NCI-H128 (cell line): ENCODE measurements around the gene FXYD3.

ENCODE experiments used
- DNase-seq: peaks from one replicate; lab custom pipeline; 2025; ENCODE audit not compliant: unreplicated experiment; lab: John Stamatoyannopoulos, UW

The FXYD3 gene

GRCh38 chr19:35157431-35157830, 41.8 kb downstream of the FXYD3 start:
- no peak for DNase-seq

DNA sequence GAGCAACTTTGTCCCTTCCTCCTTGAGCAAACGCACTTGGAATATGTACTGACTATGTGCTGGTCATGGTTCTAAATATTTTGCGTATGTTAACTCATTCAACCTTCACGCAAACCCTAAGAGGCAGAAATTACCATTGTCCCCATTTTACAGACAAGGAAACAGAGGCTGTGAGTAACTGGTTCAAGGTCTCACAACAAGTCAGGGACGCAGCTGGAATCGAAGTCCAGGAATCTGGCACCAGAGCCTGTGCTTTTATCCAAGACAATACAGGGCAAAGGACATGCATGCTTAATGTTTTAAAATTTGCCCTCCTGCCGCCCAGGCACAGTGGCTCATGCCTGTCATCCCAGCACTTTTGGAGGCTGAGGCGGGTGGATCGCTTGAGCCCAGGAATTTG, 44.0 kb downstream of the FXYD3 start:
- DNase-seq: no peak

DNA sequence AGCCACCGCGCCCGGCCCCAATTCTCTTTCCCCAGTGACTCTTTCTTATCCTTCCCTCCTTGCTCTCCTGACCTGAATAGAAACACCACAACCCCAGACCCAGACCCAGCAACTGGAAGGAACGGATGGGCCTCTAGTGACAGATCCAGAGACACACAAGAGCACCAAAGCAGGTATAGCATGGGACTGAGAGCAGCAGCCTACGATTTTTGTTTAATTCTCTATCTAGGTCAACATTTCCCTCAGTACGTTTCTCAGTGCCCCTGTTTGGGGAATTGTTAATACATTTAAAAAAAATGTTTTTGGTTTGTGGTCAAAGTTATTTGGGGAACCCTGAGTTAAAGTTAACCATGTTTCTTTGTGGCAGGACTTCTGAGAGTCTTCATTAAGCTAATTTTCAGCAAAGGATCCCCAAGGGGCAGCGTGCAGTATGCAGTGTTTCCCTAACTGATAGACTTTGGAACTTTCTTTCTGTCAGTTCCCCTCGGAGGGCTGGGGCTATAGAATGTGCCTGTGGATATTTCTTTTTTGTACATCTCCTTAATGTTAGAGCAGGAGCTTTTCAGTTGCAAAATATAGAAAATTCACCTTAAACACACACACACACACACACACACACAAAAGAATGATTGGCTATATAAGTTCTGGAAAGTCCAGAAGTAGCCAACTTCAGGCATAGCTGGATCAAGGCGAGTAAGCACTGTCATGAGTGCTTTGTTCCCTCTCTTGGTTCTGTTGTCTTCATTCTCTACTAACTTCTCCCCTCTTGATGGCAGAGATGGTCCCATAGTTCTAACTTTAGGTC, 45.2 kb downstream of the FXYD3 start:
- no peak for DNase-seq

DNA sequence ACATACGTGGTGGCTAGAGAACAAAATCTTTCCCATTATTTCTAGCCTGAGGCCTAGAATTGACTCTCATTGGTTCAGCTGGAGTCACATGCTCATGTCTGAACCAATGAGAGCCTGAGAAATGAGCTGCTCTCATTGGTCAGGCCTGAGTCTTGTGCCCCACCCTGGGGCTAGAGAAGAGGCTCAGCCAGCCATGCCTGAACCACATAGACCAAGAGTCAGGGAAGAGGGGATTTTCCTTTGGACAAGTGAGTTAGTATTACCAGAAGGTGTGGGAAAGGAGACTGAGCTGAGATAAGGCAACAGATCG, 45.8 kb downstream of the FXYD3 start:
- no peak for DNase-seq

- no peak for DNase-seq
Observed at GRCh38 chr19:35162471-35163326, 47.1 kb downstream of the FXYD3 start.

GRCh38 chr19:35164418-35164817, 48.8 kb downstream of the FXYD3 start:
- DNase-seq: no peak

- DNase-seq: no peak
Observed at GRCh38 chr19:35165200-35166058, 49.8 kb downstream of the FXYD3 start.

DNA sequence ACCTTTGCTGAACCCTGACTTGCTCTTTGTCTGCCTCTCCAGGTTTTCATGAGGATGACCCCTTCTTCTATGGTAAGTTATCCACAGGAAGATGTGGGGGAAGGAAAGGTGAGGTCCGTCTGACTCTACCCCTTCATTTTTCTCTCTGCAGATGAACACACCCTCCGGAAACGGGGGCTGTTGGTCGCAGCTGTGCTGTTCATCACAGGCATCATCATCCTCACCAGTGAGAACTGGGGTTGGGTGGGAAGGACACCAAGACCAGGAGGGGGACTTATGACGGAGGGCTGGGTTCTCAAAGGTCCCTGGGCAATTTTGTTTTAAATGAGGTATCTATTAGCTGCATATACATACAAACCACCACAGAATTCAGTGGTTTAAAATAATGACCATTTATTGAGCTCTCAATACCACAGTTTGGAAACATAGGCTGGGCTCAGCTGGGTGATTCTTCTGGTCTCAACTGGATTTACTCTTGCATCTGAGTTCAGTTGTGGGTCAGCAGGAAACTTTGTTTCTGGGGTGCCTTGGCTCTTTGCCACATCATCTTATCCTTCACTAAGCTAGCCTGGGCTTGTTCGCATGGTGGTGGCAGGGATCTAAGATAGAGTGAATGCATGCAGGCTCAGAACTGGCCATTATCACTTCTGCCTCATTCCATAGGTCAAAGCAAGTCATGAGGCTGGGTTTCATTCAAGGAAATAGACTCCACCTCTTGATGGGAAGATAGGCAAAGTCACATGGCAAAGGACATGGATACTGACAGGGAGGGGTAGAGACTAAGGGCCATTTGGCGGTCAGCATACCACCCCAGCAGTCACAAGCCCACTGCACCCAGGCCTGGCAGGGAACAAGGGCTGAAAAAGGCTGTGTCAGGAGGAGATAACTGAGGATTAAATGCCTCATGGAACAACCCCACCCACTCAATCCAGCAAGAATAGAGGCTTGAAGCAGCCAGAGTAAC, 50.8 kb downstream of the FXYD3 start:
- DNase-seq: no peak

- no peak for DNase-seq
Observed at GRCh38 chr19:35167251-35168119, 51.9 kb downstream of the FXYD3 start.

GRCh38 chr19:35168196-35168595, 52.6 kb downstream of the FXYD3 start:
- DNase-seq: no peak

DNA sequence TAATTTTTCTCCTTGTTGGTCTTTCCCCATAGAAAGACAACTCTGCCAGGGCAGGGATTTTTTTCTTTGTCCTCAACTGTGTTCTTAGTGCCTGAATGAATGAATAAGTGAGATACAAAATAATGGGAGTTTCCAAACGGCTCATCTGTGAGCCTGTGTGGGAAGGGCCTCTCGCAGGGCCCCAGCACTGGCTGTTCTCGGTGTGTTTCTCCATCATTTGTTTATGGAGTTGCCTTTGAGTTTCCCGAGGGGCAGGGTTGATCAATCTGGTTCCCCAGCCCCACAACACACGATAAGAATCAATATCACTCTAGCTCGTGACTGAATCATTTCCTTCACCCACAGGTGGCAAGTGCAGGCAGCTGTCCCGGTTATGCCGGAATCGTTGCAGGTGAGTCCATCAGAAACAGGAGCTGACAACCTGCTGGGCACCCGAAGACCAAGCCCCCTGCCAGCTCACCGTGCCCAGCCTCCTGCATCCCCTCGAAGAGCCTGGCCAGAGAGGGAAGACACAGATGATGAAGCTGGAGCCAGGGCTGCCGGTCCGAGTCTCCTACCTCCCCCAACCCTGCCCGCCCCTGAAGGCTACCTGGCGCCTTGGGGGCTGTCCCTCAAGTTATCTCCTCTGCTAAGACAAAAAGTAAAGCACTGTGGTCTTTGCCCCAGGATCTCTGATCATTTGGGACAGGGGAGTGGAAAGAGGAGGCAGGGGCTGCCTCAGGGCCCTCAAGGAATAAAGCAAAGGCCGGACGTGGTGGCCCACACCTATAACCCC, 53.8 kb downstream of the FXYD3 start:
- no peak for DNase-seq

- DNase-seq: no peak
Observed at GRCh38 chr19:35170359-35171061, 54.9 kb downstream of the FXYD3 start.

GRCh38 chr19:35171730-35172129, 56.1 kb downstream of the FXYD3 start:
- no peak for DNase-seq
